A673 (cell line): ENCODE results near the gene LRRC9. TPM values are rescaled to one million over a fixed set of nuclear protein-coding genes. Genes with fewer than 3 reads are reported as not detected.
"Not testable (repeated sequence)": the region's sequence is repeated elsewhere in the genome, so short reads cannot be mapped to it uniquely, and the experiment has no call there.

ENCODE experiments used
- BruUV-seq: library from RNA; stranded (reverse); fragments of 400-500 nt; replicated peaks from 2 replicates; lab custom pipeline; 2021; lab: Mats Ljungman, UMichigan
- CTCF ChIA-PET: fragments of 300-600 bp; sonication (Branson Sonifier 250); formaldehyde crosslinking; loops from one replicate; lab custom pipeline; 2022; ENCODE audit warnings: antibody characterized with exemption; lab: Charles Lee
- POLR2A ChIA-PET: fragments of 300-600 bp; sonication (Branson Sonifier 250); formaldehyde crosslinking; loops from one replicate; lab custom pipeline; 2022; ENCODE audit warnings: antibody characterized with exemption; ENCODE audit not compliant: low non-redundant PET; lab: Charles Lee
- DNase-seq: peaks from one replicate; pipeline ENCODE4 v3.0.0-alpha.2; 2015; ENCODE audit warnings: low spot score
- H3K27ac ChIP-seq: fragments of 200-600 bp; sonication (generic); 2 replicates; pipeline ENCODE4 v1.5.1; 2016; ENCODE audit warnings: mixed run types, low read depth, mild to moderate bottlenecking, mixed read lengths, antibody characterized with exemption, low read length; ENCODE audit not compliant: poor library complexity, severe bottlenecking
- H3K27me3 ChIP-seq: fragments of 200-600 bp; sonication (generic); replicated peaks from 2 replicates; pipeline ENCODE4 v1.6.1; 2017; ENCODE audit warnings: mixed run types, low read depth, mild to moderate bottlenecking, mixed read lengths, antibody characterized with exemption, low read length; ENCODE audit not compliant: insufficient read depth, poor library complexity
- H3K36me3 ChIP-seq: fragments of 200-600 bp; sonication (generic); 2 replicates; pipeline ENCODE4 v1.6.1; 2016; ENCODE audit warnings: mixed run types, mild to moderate bottlenecking, mixed read lengths, antibody characterized with exemption, low read length; ENCODE audit not compliant: insufficient read depth, poor library complexity, severe bottlenecking
- H3K4me1 ChIP-seq: fragments of 200-600 bp; sonication (generic); 2 replicates; pipeline ENCODE4 v1.6.1; 2017; ENCODE audit warnings: mixed run types, mild to moderate bottlenecking, mixed read lengths, antibody characterized with exemption, low read length; ENCODE audit not compliant: insufficient read depth, poor library complexity, severe bottlenecking
- H3K4me3 ChIP-seq: fragments of 200-600 bp; sonication (generic); 2 replicates; pipeline ENCODE4 v1.5.1; 2016; ENCODE audit warnings: low read depth, mixed run types, mild to moderate bottlenecking, mixed read lengths, low read length; ENCODE audit not compliant: poor library complexity, severe bottlenecking
- H3K9me3 ChIP-seq: fragments of 200-600 bp; sonication (generic); 2 replicates; pipeline ENCODE4 v1.6.1; 2016; ENCODE audit warnings: mixed run types, low read depth, mild to moderate bottlenecking, mixed read lengths, antibody characterized with exemption, low read length; ENCODE audit not compliant: poor library complexity, severe bottlenecking
- CTCF ChIP-seq: fragments of 300-800, 200-600 bp; sonication (generic); conservative IDR thresholded peaks from 2 replicates; pipeline ENCODE4 v1.5.1; 2017; ENCODE audit warnings: low read depth, mild to moderate bottlenecking, antibody characterized with exemption, low read length, moderate library complexity, mixed read lengths
- EZH2 ChIP-seq: fragments of 200-600 bp; sonication (generic); IDR thresholded peaks from 2 replicates; pipeline ENCODE4 v1.6.1; 2017; ENCODE audit warnings: borderline replicate concordance, low read depth, mild to moderate bottlenecking, mixed read lengths, antibody characterized with exemption, low read length; ENCODE audit not compliant: poor library complexity, severe bottlenecking
- intact Hi-C: fragments of 100-400 bp; cut with micrococcal nuclease; formaldehyde crosslinking; loops from one replicate; pipeline ENCODE4 v1.10.0; 2022; ENCODE audit not compliant: unreplicated experiment
- total RNA-seq: library from RNA; stranded (reverse); gene quantifications from 2 replicates; pipeline ENCODE4 v1.2.3, GENCODE V29; 2021

Gene LRRC9
- total RNA-seq, 1 experiment from 2014 or later = not detected

DNA sequence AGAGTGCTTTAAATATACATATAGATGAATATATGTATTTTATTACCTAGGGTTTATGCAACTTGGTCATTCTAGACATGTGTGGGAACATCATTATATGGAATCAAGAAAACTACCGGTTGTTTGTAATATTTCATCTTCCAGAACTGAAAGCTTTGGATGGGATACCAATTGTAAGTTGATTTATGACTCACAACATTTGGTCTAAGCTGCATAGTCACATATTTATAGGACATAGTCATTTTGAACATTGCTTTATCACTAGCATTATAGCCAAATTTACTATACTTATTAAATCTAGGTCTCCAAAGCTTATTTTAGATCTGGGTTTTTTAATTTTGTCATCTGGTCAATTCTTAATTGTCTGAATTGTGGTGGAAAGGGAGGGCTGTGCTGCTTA is 88.1 kb downstream of the LRRC9 start:
- no peak for DNase-seq

DNA sequence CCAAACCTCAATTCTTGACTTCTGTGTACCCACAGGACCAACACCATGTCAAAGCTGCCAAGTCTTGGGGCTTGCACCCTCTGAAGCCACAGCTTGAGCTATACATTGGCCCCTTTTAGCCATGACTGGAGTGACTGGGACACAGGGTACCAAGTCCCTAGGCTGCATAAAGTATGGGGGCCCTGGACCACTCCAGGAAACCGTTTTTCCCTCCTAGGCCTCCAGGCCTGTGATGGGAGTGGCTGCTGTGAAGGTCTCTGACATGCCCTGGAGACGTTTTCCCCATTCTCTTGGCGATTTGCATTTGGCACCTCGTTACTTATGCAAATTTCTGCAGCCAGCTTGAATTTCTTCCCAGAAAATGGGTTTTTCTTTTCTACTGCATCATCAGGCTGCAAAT is 90.3 kb downstream of the LRRC9 start:
- H3K4me3 ChIP-seq, H3K27me3 ChIP-seq, BruUV-seq, H3K36me3 ChIP-seq, H3K27ac ChIP-seq, CTCF ChIA-PET, H3K4me1 ChIP-seq, POLR2A ChIA-PET, DNase-seq, intact Hi-C loops: not testable (repeated sequence)
- H3K9me3 ChIP-seq = peaks cover 15% of the 10 kb centered on the region

More for the DNA sequence above, 88.1 kb downstream of the LRRC9 start:
- TF ChIP-seq CTCF = no peak
- TF ChIP-seq EZH2 = no peak
- POLR2A ChIA-PET = no interaction called here
- CTCF ChIA-PET = no interaction called here
- H3K4me3 ChIP-seq = no peak overlapping the region
- H3K27ac ChIP-seq = no peak overlapping the region
- no peaks in the 10 kb centered on the region for H3K27me3 ChIP-seq
- no peaks in the 10 kb centered on the region for H3K4me1 ChIP-seq
- BruUV-seq = no TSS peak
- H3K36me3 ChIP-seq = no peaks in the 10 kb centered on the region
- H3K9me3 ChIP-seq = no peaks in the 10 kb centered on the region
- intact Hi-C loops = no loop called here

DNA sequence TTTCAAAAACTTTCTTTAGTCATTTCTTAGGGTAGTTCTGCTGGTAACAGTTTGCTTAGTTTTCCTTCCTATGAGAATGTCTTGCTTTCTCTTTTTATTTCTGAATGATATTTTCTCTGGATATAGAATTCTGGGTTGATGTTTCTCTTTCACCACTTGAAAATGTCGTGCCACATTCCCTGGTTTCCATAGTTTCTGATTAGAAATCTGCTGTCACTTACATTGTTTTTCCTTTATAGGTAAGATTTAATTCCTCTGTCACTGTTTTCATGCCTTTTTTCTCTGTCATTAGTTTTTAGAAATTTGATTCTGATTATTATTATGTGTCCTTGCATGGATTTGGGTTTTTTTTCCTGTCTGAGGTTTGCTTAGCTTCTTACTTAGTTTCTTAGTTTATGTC is 94.5 kb downstream of the LRRC9 start:
- peaks cover 15% of the 10 kb centered on the region for H3K9me3 ChIP-seq
- no peaks in the 10 kb centered on the region for H3K27me3 ChIP-seq
- no peak for DNase-seq
- H3K4me3 ChIP-seq = no peak overlapping the region
- TF ChIP-seq EZH2 = no peak
- no peak for TF ChIP-seq CTCF
- H3K36me3 ChIP-seq = no peaks in the 10 kb centered on the region
- CTCF ChIA-PET = no interaction called here
- no peak overlapping the region for H3K27ac ChIP-seq
- POLR2A ChIA-PET = no interaction called here
- intact Hi-C loops = no loop called here
- no peaks in the 10 kb centered on the region for H3K4me1 ChIP-seq
- no TSS peak for BruUV-seq

DNA sequence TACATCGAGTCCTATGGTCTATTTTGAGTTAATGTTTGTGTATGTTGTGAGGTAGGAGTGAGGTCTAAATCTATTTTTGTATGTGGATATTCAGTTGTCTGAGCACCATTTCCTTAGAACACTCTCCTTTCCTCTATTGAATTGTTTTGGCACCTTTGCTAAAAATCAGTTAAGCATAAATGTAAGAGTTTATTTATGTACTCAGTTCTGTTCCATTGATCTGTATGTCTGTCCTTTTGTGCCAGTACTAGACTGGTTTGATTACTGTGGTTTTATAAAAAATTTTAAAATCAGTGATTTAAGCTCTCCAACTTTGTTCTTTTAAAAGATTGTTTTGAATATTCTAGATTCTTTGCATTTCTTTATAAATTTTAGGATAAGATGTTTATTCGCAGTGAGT is 101.7 kb downstream of the LRRC9 start:
- DNase-seq = no peak
- TF ChIP-seq EZH2 (no peak), CTCF (no peak)
- POLR2A ChIA-PET = no interaction called here
- intact Hi-C loops = no loop called here
- Histone ChIP-seq H3K9me3 (no peaks in the 10 kb centered on the region), H3K27ac (no peak overlapping the region), H3K36me3 (no peaks in the 10 kb centered on the region), H3K4me1 (no peaks in the 10 kb centered on the region), H3K27me3 (no peaks in the 10 kb centered on the region), H3K4me3 (no peak overlapping the region)
- no TSS peak for BruUV-seq
- CTCF ChIA-PET = no interaction called here
